Mononuclear cell (primary cell): ENCODE measurements around the gene PON3. TPM values are rescaled to one million over a fixed set of nuclear protein-coding genes. Genes with fewer than 3 reads are reported as not detected.

Experiments used
- H3K27me3 ChIP-seq: 2 replicates; pipeline ENCODE4 v1.6.0; 2011; ENCODE audit warnings: low read length, control low read depth; ENCODE audit not compliant: insufficient read depth
- H3K4me1 ChIP-seq: 2 replicates; pipeline ENCODE4 v1.5.1; 2011; ENCODE audit warnings: mild to moderate bottlenecking, low read length, control low read depth; ENCODE audit not compliant: insufficient read depth
- H3K4me3 ChIP-seq: 2 replicates; pipeline ENCODE4 v1.5.1; 2011; ENCODE audit warnings: mild to moderate bottlenecking, low read length, moderate library complexity
- H3K9me3 ChIP-seq: 2 replicates; pipeline ENCODE4 v1.5.1; 2011; ENCODE audit warnings: low read depth, mild to moderate bottlenecking, control low read depth, low read length
- total RNA-seq: library from RNA; depleted of rRNA; stranded (reverse); fragments of >200 nt; gene quantifications from one replicate; pipeline ENCODE4 v1.2.3, GENCODE V29; 2012

The PON3 gene
- total RNA-seq, result not detected

DNA sequence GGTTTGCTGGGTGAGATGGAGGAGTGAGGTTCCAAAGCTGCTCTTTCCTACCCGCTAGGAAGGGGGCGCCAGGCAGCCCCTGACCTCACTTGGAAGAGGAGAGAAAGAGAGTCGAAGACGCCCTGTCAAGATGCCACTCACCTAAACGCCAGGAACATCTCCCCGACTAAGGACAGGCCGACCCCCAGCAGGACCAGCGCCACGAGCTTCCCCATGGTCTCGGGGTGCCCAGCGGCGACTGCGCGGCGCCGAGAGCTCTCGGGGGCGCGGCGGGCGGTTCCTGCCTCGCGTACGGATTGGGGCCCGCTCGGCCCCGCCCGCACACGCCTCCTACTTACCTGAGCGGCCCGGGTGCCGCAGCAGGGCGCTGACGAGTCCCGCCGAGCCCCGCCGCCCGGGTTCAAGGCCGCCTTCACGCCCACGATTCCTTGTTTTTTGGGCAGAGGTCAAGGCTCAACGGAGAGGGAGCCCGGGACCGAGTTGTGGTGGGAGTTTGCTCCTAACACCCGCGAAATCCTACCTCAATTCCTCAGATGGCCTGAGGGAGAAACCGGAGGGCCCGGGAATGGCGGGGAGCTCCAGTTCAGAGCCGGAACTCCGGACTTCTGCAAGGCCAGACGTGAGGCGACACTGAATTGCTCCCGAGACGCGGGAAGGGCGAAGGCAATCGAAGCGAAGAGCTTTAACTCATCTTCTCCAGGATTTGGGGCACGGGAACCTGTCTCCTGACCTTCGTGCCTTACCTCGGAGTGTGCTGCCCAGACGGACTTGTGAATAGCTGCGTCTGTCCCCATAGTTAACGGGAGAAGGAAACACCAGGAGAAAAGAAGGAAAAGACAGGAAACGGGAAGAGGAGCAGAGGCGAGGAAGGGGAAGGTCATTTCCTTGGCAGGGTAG, at the start of gene PON3:
TSS of gene PON3 (minus strand) at position 240 of the 897 bp plus-strand sequence. CDS start at position 215, 25 bp downstream.
- Histone ChIP-seq H3K4me3 (peak within 1 kb of the TSS; percentile 12), H3K9me3 (no peaks in the 10 kb centered on the region), H3K4me1 (peaks cover 9% of the 10 kb centered on the region), H3K27me3 (peaks cover 45% of the 10 kb centered on the region)

GRCh38 chr7:95444796-95445195, 48.6 kb upstream of the PON3 start:
- Histone ChIP-seq H3K4me3 (no peak overlapping the region), H3K4me1 (no peaks in the 10 kb centered on the region), H3K27me3 (no peaks in the 10 kb centered on the region), H3K9me3 (no peaks in the 10 kb centered on the region)

- H3K4me3 ChIP-seq, result no peak overlapping the region
- no peaks in the 10 kb centered on the region for H3K27me3 ChIP-seq
- H3K9me3 ChIP-seq, result no peaks in the 10 kb centered on the region
- no peaks in the 10 kb centered on the region for H3K4me1 ChIP-seq
Measured at GRCh38 chr7:95441042-95441823, 45.1 kb upstream of the PON3 start.

DNA sequence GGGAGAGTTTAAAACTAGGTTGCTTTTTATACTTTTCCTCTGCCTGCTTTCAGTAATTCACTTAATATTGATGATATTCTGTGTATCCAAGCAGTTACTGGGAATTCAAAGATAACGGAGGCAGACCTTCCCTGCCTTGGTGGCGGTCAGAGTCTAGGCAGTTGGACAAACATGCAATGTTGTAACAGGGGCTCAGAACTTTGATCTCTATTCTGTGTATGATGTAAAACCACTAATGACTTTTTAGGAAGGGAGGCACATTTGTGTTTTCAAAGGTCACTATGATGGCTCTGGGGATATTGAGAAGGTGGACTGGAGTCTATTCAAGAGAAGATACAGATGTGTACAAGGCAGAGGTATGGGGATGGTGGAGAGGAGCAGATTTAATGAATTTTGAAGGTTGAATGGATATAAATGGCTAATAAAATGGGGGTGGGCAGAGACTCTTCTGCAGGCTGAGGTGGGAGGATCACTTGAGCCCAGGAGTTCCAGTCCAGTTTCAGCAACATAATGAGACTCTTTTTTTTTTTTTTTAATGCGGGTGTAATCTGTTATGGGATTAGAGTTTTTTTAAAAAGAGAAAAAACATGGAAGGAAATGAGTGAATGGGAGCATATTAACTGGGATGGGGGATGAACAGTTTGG, 44.3 kb upstream of the PON3 start:
- no peaks in the 10 kb centered on the region for H3K9me3 ChIP-seq
- no peaks in the 10 kb centered on the region for H3K27me3 ChIP-seq
- no peak overlapping the region for H3K4me3 ChIP-seq
- H3K4me1 ChIP-seq, result peaks cover under 1% of the 10 kb centered on the region

DNA sequence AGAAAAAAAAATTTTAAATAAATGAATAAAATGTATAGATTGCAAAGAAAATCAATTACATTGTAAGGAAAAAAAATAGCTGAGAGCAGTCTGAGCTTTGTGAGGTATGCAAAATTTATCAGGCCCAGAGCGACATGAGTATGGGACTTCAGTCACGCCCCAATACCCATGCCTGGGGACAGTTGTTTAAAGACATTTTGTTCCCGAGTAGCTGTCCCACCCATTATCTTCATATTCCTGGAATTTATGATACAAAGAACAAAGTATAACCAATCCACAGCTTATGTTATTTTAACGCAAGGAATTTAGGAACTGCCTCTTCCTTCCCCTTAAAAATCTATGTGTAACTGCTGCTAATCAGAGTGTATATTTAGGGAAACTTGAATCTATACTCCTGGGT, 40.2 kb upstream of the PON3 start:
- Histone ChIP-seq H3K27me3 (no peaks in the 10 kb centered on the region), H3K9me3 (no peaks in the 10 kb centered on the region), H3K4me3 (no peak overlapping the region), H3K4me1 (peaks cover 14% of the 10 kb centered on the region)

GRCh38 chr7:95435422-95435780, 39.2 kb upstream of the PON3 start:
- no peaks in the 10 kb centered on the region for H3K9me3 ChIP-seq
- peak overlapping the region; percentile 48 for H3K4me3 ChIP-seq
- H3K4me1 ChIP-seq, result peaks cover 14% of the 10 kb centered on the region
- no peaks in the 10 kb centered on the region for H3K27me3 ChIP-seq

DNA sequence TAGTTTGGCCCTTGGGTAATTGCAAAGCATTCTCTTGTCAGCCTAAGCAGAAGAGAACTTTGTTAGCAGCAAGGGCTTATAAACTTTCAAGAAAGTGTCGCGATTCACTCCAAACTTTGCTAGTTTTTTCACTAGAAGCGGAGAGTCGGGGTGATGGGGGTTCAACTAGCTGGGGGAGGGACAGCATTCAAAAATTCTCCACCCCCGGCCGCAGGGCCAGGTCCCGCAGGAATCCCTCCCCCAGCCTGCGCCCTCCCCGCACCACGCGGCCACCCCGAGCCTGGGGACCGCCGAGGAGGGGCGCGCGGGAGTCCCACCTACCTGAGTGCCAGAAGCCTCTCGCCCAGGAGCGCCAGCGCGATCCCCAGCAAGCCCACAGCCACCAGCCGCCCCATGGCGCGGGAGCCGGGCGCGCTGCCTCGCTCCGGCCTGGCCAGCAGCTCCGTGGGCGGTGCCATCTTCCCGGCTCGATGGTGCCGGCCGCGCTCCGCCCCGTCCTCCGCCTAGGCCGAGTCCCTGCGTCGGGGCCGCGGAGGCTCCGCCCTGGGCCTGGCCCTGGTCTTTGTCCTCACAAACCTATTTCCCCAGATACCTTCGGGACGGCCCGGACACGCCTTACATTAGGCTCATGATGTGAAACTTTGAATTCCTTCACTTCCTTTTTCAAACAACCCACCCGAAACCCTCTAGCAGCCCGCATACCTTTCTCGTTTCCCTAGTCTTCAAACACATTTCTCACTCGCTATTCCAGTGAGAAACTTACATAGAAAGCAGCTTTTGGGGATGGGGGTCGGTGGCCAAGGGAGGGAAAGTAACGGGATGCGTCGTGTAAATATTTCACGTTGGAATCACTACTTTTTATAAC, 38.6 kb upstream of the PON3 start, which contains the start of gene PON2:
TSS of gene PON2 (minus strand) at position 472 of the 865 bp plus-strand sequence. CDS start at position 395, 77 bp downstream.
- peak within 1 kb of the TSS; percentile 48 for H3K4me3 ChIP-seq
- no peaks in the 10 kb centered on the region for H3K9me3 ChIP-seq
- H3K27me3 ChIP-seq, result no peaks in the 10 kb centered on the region
- peaks cover 14% of the 10 kb centered on the region for H3K4me1 ChIP-seq

- no peaks in the 10 kb centered on the region for H3K27me3 ChIP-seq
- H3K9me3 ChIP-seq, result no peaks in the 10 kb centered on the region
- H3K4me1 ChIP-seq, result peaks cover 14% of the 10 kb centered on the region
- peak overlapping the region; percentile 48 for H3K4me3 ChIP-seq
Measured at GRCh38 chr7:95433952-95434556, 37.9 kb upstream of the PON3 start.

DNA sequence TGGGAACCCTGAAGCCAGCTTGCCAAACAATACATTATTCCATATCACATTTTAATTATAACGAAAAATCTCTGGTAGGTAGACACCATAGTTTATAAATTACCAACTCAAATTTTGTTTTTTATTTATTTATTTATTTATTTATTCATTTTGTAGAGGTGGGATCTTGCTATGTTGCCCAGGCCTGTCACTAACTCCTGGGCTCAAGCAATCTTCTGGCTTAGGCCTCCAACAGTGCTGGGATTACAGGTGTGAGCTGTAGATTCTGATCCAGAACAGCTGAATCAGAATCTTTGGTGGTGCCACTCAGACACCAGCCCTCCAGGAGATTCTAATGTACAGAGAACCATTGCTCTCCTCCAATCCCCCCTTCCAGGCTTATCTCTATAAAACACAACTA, 37.0 kb upstream of the PON3 start:
- Histone ChIP-seq H3K27me3 (no peaks in the 10 kb centered on the region), H3K4me3 (no peak overlapping the region), H3K4me1 (peaks cover 14% of the 10 kb centered on the region), H3K9me3 (no peaks in the 10 kb centered on the region)

GRCh38 chr7:95432606-95433005, 36.4 kb upstream of the PON3 start:
- no peak overlapping the region for H3K4me3 ChIP-seq
- H3K9me3 ChIP-seq, result no peaks in the 10 kb centered on the region
- H3K27me3 ChIP-seq, result no peaks in the 10 kb centered on the region
- peaks cover 14% of the 10 kb centered on the region for H3K4me1 ChIP-seq

- Histone ChIP-seq H3K9me3 (no peaks in the 10 kb centered on the region), H3K4me3 (no peak overlapping the region), H3K27me3 (no peaks in the 10 kb centered on the region), H3K4me1 (peaks cover 14% of the 10 kb centered on the region)
Measured at GRCh38 chr7:95430864-95431263, 34.7 kb upstream of the PON3 start.

DNA sequence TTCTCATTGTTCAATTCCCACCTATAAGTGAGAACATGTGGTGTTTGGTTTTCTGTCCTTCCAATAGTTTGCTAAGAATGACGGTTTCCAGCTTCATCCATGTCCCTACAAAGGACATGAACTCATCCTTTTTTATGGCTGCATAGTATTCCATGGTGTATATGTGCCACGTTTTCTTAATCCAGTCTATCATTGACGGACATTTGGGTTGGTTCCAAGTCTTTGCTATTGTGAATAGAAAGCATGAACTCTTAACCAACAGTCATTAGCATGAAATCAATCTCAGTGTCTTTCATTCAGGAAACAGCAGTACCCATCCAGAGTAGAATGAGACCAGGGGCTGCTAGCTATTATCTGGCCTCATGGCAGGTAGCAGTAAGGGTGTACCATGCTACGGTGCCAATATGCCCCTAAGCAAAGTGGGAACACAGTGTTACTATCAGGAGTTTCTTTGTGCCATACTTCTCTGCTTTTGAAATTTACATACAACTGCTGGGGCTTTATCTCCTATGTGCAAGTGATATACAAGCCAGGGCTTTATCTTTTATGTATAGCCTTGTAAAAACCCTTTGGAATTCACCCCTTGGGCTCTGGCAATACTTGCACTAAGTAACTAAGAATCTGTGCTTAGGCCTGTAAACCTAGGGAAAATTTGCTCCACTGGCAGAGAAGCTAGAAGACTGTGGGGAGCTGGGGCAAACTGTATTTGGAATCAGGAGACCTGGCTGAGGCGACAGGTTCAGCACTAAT, 33.2 kb upstream of the PON3 start:
- Histone ChIP-seq H3K4me3 (no peak overlapping the region), H3K9me3 (no peaks in the 10 kb centered on the region), H3K27me3 (no peaks in the 10 kb centered on the region), H3K4me1 (peaks cover 9% of the 10 kb centered on the region)

DNA sequence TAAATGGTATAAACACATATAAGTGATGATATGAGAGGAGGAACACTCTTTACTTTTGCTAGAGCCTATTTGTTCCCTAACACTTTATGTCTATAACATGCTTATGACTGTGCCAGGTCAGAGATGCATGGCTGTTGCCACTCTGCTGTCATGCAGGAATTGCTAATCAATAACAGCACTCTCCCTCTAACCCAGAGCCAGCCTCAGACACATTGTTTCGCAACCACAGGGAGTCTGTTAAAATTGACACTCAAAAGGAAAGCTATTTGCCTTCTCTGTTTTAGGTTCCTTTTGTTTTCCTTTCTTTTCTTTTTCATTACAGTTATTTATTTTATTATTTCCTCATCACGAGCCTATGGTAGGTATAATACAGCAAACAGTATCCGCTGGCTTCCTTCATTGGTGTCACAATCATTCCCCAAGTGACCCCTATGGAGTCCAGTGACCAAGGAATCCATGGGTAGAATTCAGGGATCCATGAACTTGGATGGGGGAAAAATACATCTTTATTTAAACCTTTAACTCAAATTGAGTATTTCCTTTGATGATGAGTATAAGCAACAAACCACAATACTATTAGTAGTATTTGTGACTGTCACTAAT, 31.8 kb upstream of the PON3 start:
- H3K4me1 ChIP-seq, result no peaks in the 10 kb centered on the region
- H3K4me3 ChIP-seq, result no peak overlapping the region

More for the DNA sequence above, 31.8 kb upstream of the PON3 start:
- Histone ChIP-seq H3K27me3 (no peaks in the 10 kb centered on the region), H3K9me3 (no peaks in the 10 kb centered on the region)
